Mesendoderm (in vitro differentiated cells): ENCODE measurements around the gene PPEF1.

Source experiments
- DNase-seq: peaks from one replicate; pipeline ENCODE4 v3.0.0; 2013
- H2AK5ac ChIP-seq: 2 replicates; pipeline ENCODE4 v1.6.1; 2013; ENCODE audit warnings: low read length, inconsistent platforms
- H2BK120ac ChIP-seq: 2 replicates; pipeline ENCODE4 v1.6.1; 2013; ENCODE audit warnings: low read depth, mild to moderate bottlenecking, low read length, moderate library complexity, mixed read lengths
- H2BK15ac ChIP-seq: replicated peaks from 2 replicates; pipeline ENCODE4 v1.6.1; 2013; ENCODE audit warnings: low read depth, mild to moderate bottlenecking, moderate library complexity
- H2BK5ac ChIP-seq: 2 replicates; pipeline ENCODE4 v1.6.1; 2013; ENCODE audit warnings: low read length, inconsistent platforms
- H3K18ac ChIP-seq: 2 replicates; pipeline ENCODE4 v1.6.1; 2013; ENCODE audit warnings: mild to moderate bottlenecking, low read length, mixed read lengths
- H3K23ac ChIP-seq: one replicate; pipeline ENCODE4 v1.6.1; 2013; ENCODE audit warnings: low read length
- H3K27ac ChIP-seq: 2 replicates; pipeline ENCODE4 v1.5.1; 2013; ENCODE audit warnings: low read depth, mild to moderate bottlenecking, inconsistent platforms, low read length, moderate library complexity
- H3K27me3 ChIP-seq: 2 replicates; pipeline ENCODE4 v1.6.1; 2013; ENCODE audit warnings: low read length, control low read depth, mild to moderate bottlenecking, inconsistent platforms; ENCODE audit not compliant: insufficient read depth, poor library complexity
- H3K36me3 ChIP-seq: 2 replicates; pipeline ENCODE4 v1.6.1; 2013; ENCODE audit warnings: low read length, inconsistent platforms; ENCODE audit not compliant: control insufficient read depth, insufficient read depth
- H3K4ac ChIP-seq: one replicate; pipeline ENCODE4 v1.6.1; 2013; ENCODE audit warnings: low read depth, mild to moderate bottlenecking, low read length, moderate library complexity
- H3K4me1 ChIP-seq: 2 replicates; pipeline ENCODE4 v1.6.1; 2013; ENCODE audit warnings: low read depth, low read length, inconsistent platforms; ENCODE audit not compliant: control insufficient read depth
- H3K4me2 ChIP-seq: 2 replicates; pipeline ENCODE4 v1.6.1; 2013; ENCODE audit warnings: low read length
- H3K4me3 ChIP-seq: 2 replicates; pipeline ENCODE4 v1.5.1; 2013; ENCODE audit warnings: mild to moderate bottlenecking, low read length
- H3K56ac ChIP-seq: one replicate; pipeline ENCODE4 v1.6.1; 2013; ENCODE audit warnings: low read length
- H3K79me1 ChIP-seq: 2 replicates; pipeline ENCODE4 v1.6.1; 2013; ENCODE audit warnings: low read length, inconsistent platforms
- H3K79me2 ChIP-seq: 2 replicates; pipeline ENCODE4 v1.6.1; 2013; ENCODE audit warnings: mild to moderate bottlenecking, low read length; ENCODE audit not compliant: control insufficient read depth, insufficient read depth
- H3K9ac ChIP-seq: 2 replicates; pipeline ENCODE4 v1.6.1; 2013; ENCODE audit warnings: low read length, inconsistent platforms
- H4K5ac ChIP-seq: one replicate; pipeline ENCODE4 v1.6.1; 2013; ENCODE audit warnings: low read length
- H4K8ac ChIP-seq: one replicate; pipeline ENCODE4 v1.6.1; 2013; ENCODE audit warnings: low read depth, mild to moderate bottlenecking, control low read depth, low read length, moderate library complexity
- WGBS: extraction: QIAGEN DNeasy Blood & Tissue Kit; methylation state at CpG from one replicate; pipeline ENCODE4 v1.1.7; 2013; ENCODE audit warnings: low lambda C conversion rate, missing lambda C conversion rate; ENCODE audit not compliant: insufficient coverage; ENCODE audit errors: extremely low coverage; 5-methylcytosine and 5-hydroxymethylcytosine counted together

Gene PPEF1

DNA sequence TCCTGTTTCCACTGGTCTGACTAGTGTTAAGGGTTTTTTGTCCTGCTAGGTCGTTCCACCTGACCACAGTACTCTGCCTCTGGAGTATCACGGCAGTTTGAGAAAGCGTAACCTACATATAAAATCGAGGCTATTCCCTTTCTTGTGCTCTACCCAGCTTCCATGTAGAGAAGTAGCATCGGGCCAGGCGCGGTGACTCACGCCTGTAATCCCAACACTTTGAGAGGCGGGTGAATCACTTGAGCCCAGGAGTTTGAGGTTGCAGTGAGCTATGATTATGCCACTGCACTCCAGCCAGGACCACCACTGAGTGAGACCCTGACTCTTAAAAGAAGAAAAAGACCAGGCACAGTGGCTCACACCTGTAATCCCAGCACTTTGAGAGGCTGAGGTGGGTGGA is 7.5 kb downstream of the PPEF1 start:
- Histone ChIP-seq H3K23ac (no peak overlapping the region), H3K4me2 (no peak overlapping the region), H3K27me3 (no peaks in the 10 kb centered on the region), H2BK120ac (no peak overlapping the region), H3K79me2 (no peaks in the 10 kb centered on the region), H3K9ac (no peak overlapping the region), H2BK15ac (no peak overlapping the region), H3K4me3 (no peak overlapping the region), H2AK5ac (no peak overlapping the region), H3K36me3 (no peaks in the 10 kb centered on the region), H3K18ac (no peak overlapping the region), H3K56ac (no peak overlapping the region), H3K79me1 (no peaks in the 10 kb centered on the region), H4K5ac (no peak overlapping the region), H3K4ac (no peak overlapping the region), H4K8ac (no peak overlapping the region), H3K27ac (no peak overlapping the region), H3K4me1 (no peaks in the 10 kb centered on the region), H2BK5ac (no peak overlapping the region)
- no CpG with 5 or more reads among the region's 9 CpGs for WGBS
- no peak for DNase-seq

DNA sequence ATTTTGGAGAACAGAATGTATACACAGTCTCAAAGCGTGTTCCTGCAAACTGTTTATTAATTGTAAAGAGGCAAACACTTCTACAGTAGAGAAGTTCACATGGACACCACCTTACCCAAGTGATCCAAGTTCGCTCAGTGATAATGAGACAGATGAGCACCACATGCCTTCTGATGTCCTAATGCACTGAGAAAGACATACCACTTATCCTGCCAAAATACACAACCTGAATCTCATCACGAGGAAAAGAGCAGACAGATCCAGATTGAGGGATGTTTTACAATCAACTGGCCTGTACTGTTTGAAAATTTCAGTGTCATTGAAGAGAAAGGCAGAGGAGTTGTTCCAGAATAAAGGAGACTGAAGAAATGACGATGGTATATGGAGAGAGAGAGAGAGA is 12.4 kb downstream of the PPEF1 start:
- no peak overlapping the region for H3K4me3 ChIP-seq
- no peaks in the 10 kb centered on the region for H3K79me1 ChIP-seq
- H3K23ac ChIP-seq: no peak overlapping the region
- no peak overlapping the region for H3K4me2 ChIP-seq
- H4K5ac ChIP-seq: no peak overlapping the region
- no peak overlapping the region for H3K56ac ChIP-seq
- H3K27ac ChIP-seq: no peak overlapping the region
- no peak overlapping the region for H2BK5ac ChIP-seq
- H4K8ac ChIP-seq: no peak overlapping the region
- H3K27me3 ChIP-seq: no peaks in the 10 kb centered on the region
- H3K4me1 ChIP-seq: no peaks in the 10 kb centered on the region
- no peak overlapping the region for H2BK15ac ChIP-seq
- no peak overlapping the region for H2BK120ac ChIP-seq
- H2AK5ac ChIP-seq: no peak overlapping the region
- no peaks in the 10 kb centered on the region for H3K79me2 ChIP-seq
- no peak overlapping the region for H3K18ac ChIP-seq
- H3K36me3 ChIP-seq: no peaks in the 10 kb centered on the region
- no peak for DNase-seq
- H3K9ac ChIP-seq: no peak overlapping the region
- WGBS: no CpG with 5 or more reads among the region's 4 CpGs
- H3K4ac ChIP-seq: no peak overlapping the region

DNA sequence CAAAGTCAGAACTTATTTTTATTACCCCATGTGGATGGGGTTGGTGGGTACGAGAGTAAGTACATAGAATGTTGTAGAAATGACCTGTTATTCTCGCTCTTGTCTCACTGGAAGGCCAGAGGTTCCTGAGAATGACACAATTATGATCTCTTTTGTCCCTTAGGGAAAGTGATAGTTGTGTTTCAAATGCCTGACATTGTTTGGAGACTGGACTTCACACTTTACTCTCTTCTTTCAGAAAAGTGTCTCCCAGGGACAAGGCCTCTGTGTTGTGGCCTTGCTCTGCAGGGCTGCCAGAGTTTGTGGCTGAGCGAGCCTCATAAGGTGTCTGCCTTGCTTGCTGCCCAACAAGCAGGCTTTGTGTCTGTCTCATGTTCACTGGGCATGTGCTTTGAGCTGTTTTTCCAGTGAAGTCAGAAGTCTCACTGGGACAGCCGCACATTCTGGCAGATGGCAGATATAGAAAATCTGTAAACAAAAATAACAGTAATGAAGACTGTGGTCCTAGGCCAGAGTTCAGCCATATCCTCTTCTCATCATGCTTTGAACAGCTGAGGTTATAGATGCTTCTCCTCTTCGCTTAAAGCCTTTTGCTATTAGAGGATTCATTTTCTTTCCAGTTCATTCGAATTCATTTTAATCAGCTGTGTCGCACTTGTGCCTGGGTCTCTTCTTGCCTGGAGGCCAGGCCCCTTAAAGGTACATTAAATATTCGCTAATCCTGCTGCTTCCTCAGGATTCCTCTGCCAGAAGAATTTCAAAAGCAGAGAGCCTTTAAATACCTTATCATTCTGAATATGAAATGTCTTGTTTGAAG is 14.4 kb downstream of the PPEF1 start:
- no peak overlapping the region for H3K4me3 ChIP-seq
- H2BK15ac ChIP-seq: no peak overlapping the region
- no peak overlapping the region for H2BK120ac ChIP-seq
- H3K4me2 ChIP-seq: no peak overlapping the region
- H3K79me1 ChIP-seq: no peaks in the 10 kb centered on the region
- H4K5ac ChIP-seq: no peak overlapping the region
- no CpG with 5 or more reads among the region's 8 CpGs for WGBS
- DNase-seq: no peak
- no peaks in the 10 kb centered on the region for H3K36me3 ChIP-seq
- no peak overlapping the region for H3K27ac ChIP-seq
- no peak overlapping the region for H3K4ac ChIP-seq
- no peaks in the 10 kb centered on the region for H3K27me3 ChIP-seq
- no peak overlapping the region for H4K8ac ChIP-seq
- H3K23ac ChIP-seq: no peak overlapping the region
- H3K56ac ChIP-seq: no peak overlapping the region
- no peak overlapping the region for H2AK5ac ChIP-seq
- H2BK5ac ChIP-seq: no peak overlapping the region
- H3K9ac ChIP-seq: no peak overlapping the region
- H3K79me2 ChIP-seq: no peaks in the 10 kb centered on the region
- no peaks in the 10 kb centered on the region for H3K4me1 ChIP-seq
- no peak overlapping the region for H3K18ac ChIP-seq

DNA sequence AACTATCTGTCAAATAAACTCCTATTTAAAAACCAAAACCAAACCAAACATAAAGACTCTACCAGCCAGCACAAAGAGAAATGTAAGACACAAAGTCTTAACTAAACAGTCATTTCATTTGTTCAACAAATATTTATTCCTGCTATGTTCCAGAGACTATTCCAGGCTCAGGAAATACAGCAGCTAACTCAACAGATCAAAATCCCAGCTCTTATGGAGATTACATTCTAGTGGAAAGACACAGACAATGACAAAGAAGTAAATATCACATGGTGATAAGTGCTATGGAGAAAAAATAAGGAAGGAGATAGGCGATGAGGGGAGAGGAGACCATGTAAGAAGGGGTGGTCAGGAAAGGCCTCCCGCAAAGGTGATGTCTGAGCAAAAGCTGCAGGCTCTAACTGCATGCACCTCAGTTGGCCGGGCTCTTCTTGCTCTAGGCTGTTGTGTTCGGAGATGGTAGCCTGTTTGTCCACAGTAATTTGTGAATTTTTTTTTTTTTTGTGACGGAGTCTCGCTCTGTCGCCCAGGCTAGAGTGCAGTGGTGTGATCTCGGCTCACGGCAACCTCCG is 15.1 kb downstream of the PPEF1 start:
- Histone ChIP-seq H2BK5ac (no peak overlapping the region), H4K8ac (no peak overlapping the region), H3K27ac (no peak overlapping the region), H3K23ac (no peak overlapping the region), H3K4ac (no peak overlapping the region), H3K27me3 (no peaks in the 10 kb centered on the region), H3K4me1 (no peaks in the 10 kb centered on the region), H3K56ac (no peak overlapping the region), H3K9ac (no peak overlapping the region), H3K79me1 (no peaks in the 10 kb centered on the region), H2BK15ac (no peak overlapping the region), H3K18ac (no peak overlapping the region), H2AK5ac (no peak overlapping the region), H3K4me2 (no peak overlapping the region), H2BK120ac (no peak overlapping the region), H3K36me3 (no peaks in the 10 kb centered on the region), H4K5ac (no peak overlapping the region), H3K4me3 (no peak overlapping the region), H3K79me2 (no peaks in the 10 kb centered on the region)
- no CpG with 5 or more reads among the region's 10 CpGs for WGBS
- no peak for DNase-seq

DNA sequence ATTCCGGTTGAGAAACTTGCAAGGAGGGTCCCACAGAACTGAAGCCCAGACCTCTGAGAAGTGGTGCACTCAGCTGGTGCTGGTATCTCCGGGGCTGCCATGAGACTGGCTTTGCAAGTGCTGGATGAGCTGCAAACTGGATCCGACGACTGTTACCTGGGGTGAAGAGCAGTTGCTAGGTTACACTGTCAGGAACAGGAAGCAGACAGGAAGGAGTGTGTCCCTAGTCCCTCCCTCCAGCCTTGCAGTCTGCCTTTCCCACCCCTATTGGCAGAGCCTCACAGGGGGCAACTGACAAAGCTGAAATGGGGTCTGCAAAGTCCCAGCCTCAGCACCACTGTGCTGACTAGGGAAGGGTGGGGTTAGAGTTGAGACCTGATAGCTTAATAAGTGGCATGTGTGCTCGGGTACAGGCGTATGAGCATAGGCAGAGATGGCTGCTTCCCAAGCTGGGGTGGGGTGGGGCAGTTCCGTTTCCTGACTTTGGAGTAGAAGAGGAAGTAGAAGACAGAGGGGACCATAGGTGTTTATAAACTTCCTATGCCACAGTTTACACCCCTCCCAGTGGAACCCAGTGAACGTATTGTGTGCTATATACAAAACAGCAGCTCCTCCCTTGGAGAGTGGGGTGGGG is 18.0 kb downstream of the PPEF1 start:
- Histone ChIP-seq H3K4me2 (no peak overlapping the region), H3K4me3 (no peak overlapping the region), H2BK5ac (no peak overlapping the region), H4K8ac (no peak overlapping the region), H2BK120ac (no peak overlapping the region), H3K79me1 (no peaks in the 10 kb centered on the region), H3K4ac (no peak overlapping the region), H3K4me1 (no peaks in the 10 kb centered on the region), H2BK15ac (no peak overlapping the region), H2AK5ac (no peak overlapping the region), H3K56ac (no peak overlapping the region), H3K18ac (no peak overlapping the region), H3K9ac (no peak overlapping the region), H3K79me2 (no peaks in the 10 kb centered on the region), H3K27ac (no peak overlapping the region), H3K23ac (no peak overlapping the region), H4K5ac (no peak overlapping the region), H3K27me3 (no peaks in the 10 kb centered on the region), H3K36me3 (no peaks in the 10 kb centered on the region)
- no CpG with 5 or more reads among the region's 8 CpGs for WGBS
- DNase-seq: peak; percentile 56
